GM12878 (cell line): ENCODE measurements around the gene PRR11. TPM values are rescaled to one million over a fixed set of nuclear protein-coding genes. Genes with fewer than 3 reads are reported as not detected.

Source experiments
- ATAC-seq: fragments of 200-7000 bp; cut with Tn5 transposase; 3 replicates; pipeline ENCODE4 v1.9.1; 2020; ENCODE audit warnings: mild to moderate bottlenecking, moderate library complexity
- BruUV-seq: library from RNA; stranded (reverse); fragments of 400-500 nt; replicated peaks from 2 replicates; lab custom pipeline; 2021; lab: Mats Ljungman, UMichigan
- CTCF ChIA-PET: fragments of 300-600 bp; sonication (Branson Sonifier 250); formaldehyde crosslinking; extraction: SDS; loops from one replicate; lab custom pipeline; 2021; ENCODE audit warnings: inconsistent platforms; lab: Yijun Ruan, JAX
- POLR2A ChIA-PET: fragments of 350-600 bp; formaldehyde crosslinking; extraction: SDS; loops from one replicate; lab custom pipeline; 2021; ENCODE audit warnings: inconsistent platforms; lab: Charles Lee
- RAD21 ChIA-PET: fragments of 300-600 bp; sonication (Branson Sonifier 250); formaldehyde crosslinking; loops from one replicate; lab custom pipeline; 2023; ENCODE audit warnings: antibody characterized with exemption; ENCODE audit not compliant: unreplicated experiment; lab: Charles Lee
- SMC1A ChIA-PET: fragments of 300-600 bp; sonication (Branson Sonifier 250); formaldehyde crosslinking; loops from one replicate; lab custom pipeline; 2023; ENCODE audit not compliant: unreplicated experiment, uncharacterized antibody; lab: Charles Lee
- DNase-seq: peaks from one replicate; pipeline ENCODE4 v3.0.0-alpha.2; 2011; ENCODE audit warnings: low read depth, low spot score
- FAIRE-seq: peaks from 3 replicates; lab custom pipeline; 2011; peaks lifted over from hg19 to GRCh38; lab: Jason Lieb, UNC
- H2AFZ ChIP-seq: 2 replicates; pipeline ENCODE4 v1.6.0; 2011; ENCODE audit warnings: low read depth, low read length, control low read depth; ENCODE audit not compliant: control insufficient read depth
- H3K27ac ChIP-seq: 2 replicates; pipeline ENCODE4 v1.5.1; 2011; ENCODE audit warnings: control low read depth; ENCODE audit not compliant: control insufficient read depth, insufficient read depth
- H3K27me3 ChIP-seq, 2 experiments: replicated peaks in 1 of 2; 2 replicates each; pipeline versions ENCODE4 v1.6.0 to v1.6.1; 2011; ENCODE audit warnings: low read length in 1 of 2; ENCODE audit not compliant: control insufficient read depth in 2 of 2, insufficient read depth in 2 of 2
- H3K36me3 ChIP-seq, 2 experiments: 2 replicates each; pipeline ENCODE4 v1.5.1; 2011; ENCODE audit warnings: low read length in 1 of 2; ENCODE audit not compliant: control insufficient read depth in 2 of 2, insufficient read depth in 2 of 2
- H3K4me1 ChIP-seq: 2 replicates; pipeline ENCODE4 v1.6.1; 2011; ENCODE audit warnings: mild to moderate bottlenecking, low read length, moderate library complexity, mixed read lengths; ENCODE audit not compliant: control insufficient read depth, insufficient read depth
- H3K4me2 ChIP-seq: 2 replicates; pipeline ENCODE4 v1.6.0; 2011; ENCODE audit warnings: control low read depth; ENCODE audit not compliant: control insufficient read depth, insufficient read depth
- H3K4me3 ChIP-seq: fragments of 200-600 bp; sonication (generic); 2 replicates; pipeline ENCODE4 v1.5.1; 2016
- H3K79me2 ChIP-seq: 2 replicates; pipeline ENCODE4 v1.6.0; 2011; ENCODE audit warnings: low read length; ENCODE audit not compliant: control insufficient read depth, insufficient read depth
- H3K9ac ChIP-seq: 2 replicates; pipeline ENCODE4 v1.8.0; 2011; ENCODE audit warnings: low read length, control low read depth, mixed read lengths; ENCODE audit not compliant: control insufficient read depth, insufficient read depth
- H3K9me3 ChIP-seq: replicated peaks from 3 replicates; pipeline ENCODE4 v1.5.1; 2011; ENCODE audit warnings: mild to moderate bottlenecking, low read length; ENCODE audit not compliant: control insufficient read depth, insufficient read depth
- H4K20me1 ChIP-seq: 2 replicates; pipeline ENCODE4 v1.6.0; 2011; ENCODE audit not compliant: control insufficient read depth, insufficient read depth
- ASH2L ChIP-seq: fragments of 300-600, 200-600 bp; sonication (generic); IDR thresholded peaks from 2 replicates; pipeline ENCODE4 v1.6.1; 2017; ENCODE audit warnings: low read depth, mild to moderate bottlenecking, borderline replicate concordance
- ATF2 ChIP-seq: IDR thresholded peaks from 2 replicates; pipeline ENCODE4 v1.6.1; 2012; ENCODE audit warnings: low read length, inconsistent platforms
- BHLHE40 ChIP-seq, 2 experiments: fragments of 450-650 bp in 1 of 2; IDR thresholded peaks; 2 replicates each; pipeline ENCODE4 v1.6.1; 2011 to 2017; ENCODE audit warnings: low read depth in 2 of 2, borderline replicate concordance in 1 of 2, improper control_type of control experiment in 1 of 2, low read length in 1 of 2, mild to moderate bottlenecking in 1 of 2
- CREM ChIP-seq: IDR thresholded peaks from 2 replicates; pipeline ENCODE4 v1.6.1; 2014; ENCODE audit warnings: antibody characterized with exemption, low read depth
- FOXK2 ChIP-seq: fragments of 450-650 bp; IDR thresholded peaks from 2 replicates; pipeline ENCODE4 v1.6.1; 2017; ENCODE audit warnings: mild to moderate bottlenecking, moderate library complexity
- HDGF ChIP-seq: fragments of 450-650 bp; IDR thresholded peaks from 2 replicates; pipeline ENCODE4 v1.6.1; 2016; ENCODE audit warnings: antibody characterized with exemption
- IKZF1 ChIP-seq: fragments of 450-650 bp; conservative IDR thresholded peaks from 2 replicates; pipeline ENCODE4 v1.6.1; 2017; ENCODE audit warnings: antibody characterized with exemption, mild to moderate bottlenecking
- IRF3 ChIP-seq: fragments of 450-650 bp; IDR thresholded peaks from 2 replicates; pipeline ENCODE4 v1.6.1; 2014; ENCODE audit warnings: mild to moderate bottlenecking
- NFXL1 ChIP-seq: fragments of 450-650 bp; IDR thresholded peaks from 2 replicates; pipeline ENCODE4 v1.6.1; 2017; ENCODE audit warnings: antibody characterized with exemption, mild to moderate bottlenecking, borderline replicate concordance
- TAF1 ChIP-seq: IDR thresholded peaks from 2 replicates; pipeline ENCODE4 v1.6.1; 2011; ENCODE audit warnings: mild to moderate bottlenecking, low read depth, low read length, borderline replicate concordance
- ZBTB33 ChIP-seq: fragments of 450-650 bp; IDR thresholded peaks from 2 replicates; pipeline ENCODE4 v1.6.1; 2017; ENCODE audit warnings: mild to moderate bottlenecking
- ZNF274 ChIP-seq: IDR thresholded peaks from one replicate; pipeline ENCODE4 v1.8.0; 2011; ENCODE audit not compliant: insufficient read length, insufficient read depth
- WGBS: methylation state at CpG from one replicate; pipeline ENCODE4 v1.1.6; 2016; ENCODE audit warnings: low lambda C conversion rate; ENCODE audit not compliant: insufficient replicate concordance, insufficient coverage; ENCODE audit errors: missing lambda C conversion rate; 5-methylcytosine and 5-hydroxymethylcytosine counted together
- in situ Hi-C: fragments of 300-500 bp; cut with MboI; formaldehyde crosslinking; loops from 9 replicates; pipeline ENCODE4 v1.14.3; 2018; ENCODE audit warnings: mixed read lengths
- intact Hi-C: fragments of 100-400 bp; cut with micrococcal nuclease; formaldehyde crosslinking; loops from one replicate; pipeline ENCODE4 v1.14.2; 2022; ENCODE audit not compliant: unreplicated experiment
- polyA plus RNA-seq, 11 experiments: library from polyadenylated mRNA; depleted of rRNA in 4 of 11; unstranded in 6 of 11; stranded (reverse) in 5 of 11; fragments of >200 nt; fragmentation: Nextera tagmentation in 4 of 11; fragmentation: Illumina TruSeq in 1 of 11; extraction: Ambion mirVana in 4 of 11; extraction: Trizol in 1 of 11; gene quantifications; 1 replicate in 1 of 11; 2 replicates in 10 of 11; pipeline versions ENCODE4 v1.2.1 to v1.2.3, GENCODE V29; 2011 to 2016; ENCODE audit warnings: inconsistent platforms in 2 of 11, missing spikeins in 2 of 11, low read depth in 1 of 11
- total RNA-seq, 4 experiments: library from RNA; depleted of rRNA in 3 of 4; stranded (reverse); fragments of >200 nt in 3 of 4; fragmentation: Illumina TruSeq in 1 of 4; extraction: Trizol in 1 of 4; gene quantifications; 2 replicates each; pipeline versions ENCODE4 v1.2.1 to v1.2.3, GENCODE V29; 2013 to 2021

Gene PRR11
- total and polyA plus RNA-seq, 10 of the 15 experiments (the other 5 are each of a cell fraction or from before 2014, with no cell fraction given), result 20.8 to 97.0 (median 48.3) TPM

- H3K9me3 ChIP-seq, result no peaks in the 10 kb centered on the region
- H3K27me3 ChIP-seq, result no peaks in the 10 kb centered on the region
- SMC1A ChIA-PET, result interaction anchor here (1.2 to 1.6 kb wide), 4 partner anchors 16 to 634 kb away, joined by 3 to 4 read pairs (median 3); partner anchors contain the start of gene TRIM37
- CTCF ChIA-PET, result no interaction called here
- H3K4me1 ChIP-seq, result peaks cover 11% of the 10 kb centered on the region
- peak overlapping the region; percentile 96 for H3K9ac ChIP-seq
- H3K4me2 ChIP-seq, result peak overlapping the region; percentile 74
- peak overlapping the region; percentile 88 for H3K4me3 ChIP-seq
- no peak for FAIRE-seq
- RAD21 ChIA-PET, result no interaction called here
- intact Hi-C loops (no loop called here), in situ Hi-C loops (no loop called here)
- H3K36me3 ChIP-seq, result no peaks in the 10 kb centered on the region
- no peak for ATAC-seq
- H4K20me1 ChIP-seq, result no peaks in the 10 kb centered on the region
- H3K79me2 ChIP-seq, result peaks cover 91% of the 10 kb centered on the region
- H3K27ac ChIP-seq, result peak overlapping the region; percentile 92; the same call in 1 of the 2 replicates
- H2AFZ ChIP-seq, result no peak overlapping the region
- WGBS, result 0% methylated on average over 1 of the region's 1 CpG
- BruUV-seq, result no TSS peak
- TF ChIP-seq ZBTB33, result no peak
- no peak for DNase-seq
- POLR2A ChIA-PET, result interaction anchor here (0.6 to 1.9 kb wide), 2 partner anchors 9 to 14 kb away, joined by 3 to 9 read pairs; no protein-coding TSS in a partner anchor
These were observed 2.6 kb upstream of the PRR11 start for GRCh38 chr17:59152925-59153324.

- H3K4me1 ChIP-seq, result peaks cover 13% of the 10 kb centered on the region
- H3K27ac ChIP-seq, result peak overlapping the region; percentile 92
- H4K20me1 ChIP-seq, result no peaks in the 10 kb centered on the region
- H3K4me3 ChIP-seq, result peak overlapping the region; percentile 88
- H3K36me3 ChIP-seq, result no peaks in the 10 kb centered on the region
- peak overlapping the region; percentile 96 for H3K9ac ChIP-seq
- POLR2A ChIA-PET, result interaction anchor here (0.6 to 1.5 kb wide), 10 partner anchors 8 to 749 kb away, joined by 3 to 7 read pairs (median 5); partner anchors contain the start of gene TRIM37
- H3K79me2 ChIP-seq, result peaks cover 91% of the 10 kb centered on the region
- intact Hi-C loops (loop anchor here (2.0 kb wide), 1 partner anchor 48 kb away; the partner anchor contains the start of gene TRIM37), in situ Hi-C loops (no loop called here)
- FAIRE-seq (no peak), ATAC-seq (no peak), DNase-seq (no peak)
- WGBS, result 0% methylated on average over 25 of the region's 25 CpGs
- H3K9me3 ChIP-seq, result no peaks in the 10 kb centered on the region
- peak overlapping the region; percentile 34 for H3K4me2 ChIP-seq
- TF ChIP-seq CREM, result 0 out of 2 replicates have a peak, but pooled peaks have one; percentile 7
- no peak for TF ChIP-seq IRF3
- TF ChIP-seq ZNF274, result no peak
- 0 out of 2 replicates have a peak, but pooled peaks have one; percentile 54 for TF ChIP-seq ASH2L
- peak in 1 of 2 experiments; percentile 13; a peak in 1 of 4 replicates for TF ChIP-seq BHLHE40 (IDR thresholded peaks at IDR 0.05; ENCODE audit: borderline replicate concordance in 1 of 2, low read depth in 2 of 2, low read length in 1 of 2)
- TF ChIP-seq TAF1, result peak; percentile 12; the same call in 1 of the 2 replicates
- TF ChIP-seq HDGF, result no peak
- no peak for TF ChIP-seq ATF2
- TF ChIP-seq FOXK2, result no peak
- TF ChIP-seq IKZF1, result peak; percentile 32; the same call in 1 of the 2 replicates
- TF ChIP-seq NFXL1, result no peak; the same call in 1 of the 2 replicates
- H2AFZ ChIP-seq, result peak overlapping the region; percentile 94
- CTCF ChIA-PET, result no interaction called here
- RAD21 ChIA-PET, result no interaction called here
- H3K27me3 ChIP-seq, result no peaks in the 10 kb centered on the region
- no TSS peak for BruUV-seq
- SMC1A ChIA-PET, result interaction anchor here (0.7 to 1.6 kb wide), 4 partner anchors 8 to 74 kb away, joined by 3 to 10 read pairs (median 6); partner anchors contain the start of gene TRIM37
These were observed 1.2 kb upstream of the PRR11 start for GRCh38 chr17:59154292-59154720.
